Measurements from ENCODE around the gene MLC1.
"Not testable (repeated sequence)": the region's sequence is repeated elsewhere in the genome, so short reads cannot be mapped to it uniquely, and the experiment has no call there.

The MLC1 gene

GRCh38 chr22:50089231-50089630 lies 4.0 kb upstream of the MLC1 start:
- no peak for DNase-seq
- no peaks in the 10 kb centered on the region for H3K9me3 Mint-ChIP-seq
- H3K4me1 Mint-ChIP-seq: no peaks in the 10 kb centered on the region
- ATAC-seq: no peak
- no peak overlapping the region for H3K27ac Mint-ChIP-seq
- H3K27me3 Mint-ChIP-seq: peaks cover 17% of the 10 kb centered on the region
- H3K4me3 Mint-ChIP-seq: no peak overlapping the region
- H3K36me3 Mint-ChIP-seq (ENCODE audit: low read depth): peaks cover 5% of the 10 kb centered on the region

GRCh38 chr22:50088096-50088495 lies 2.9 kb upstream of the MLC1 start:
- H3K27me3 Mint-ChIP-seq: peaks cover 17% of the 10 kb centered on the region
- no peak for DNase-seq
- no peaks in the 10 kb centered on the region for H3K9me3 Mint-ChIP-seq
- no peak overlapping the region for H3K4me3 Mint-ChIP-seq
- no peak for ATAC-seq
- no peaks in the 10 kb centered on the region for H3K4me1 Mint-ChIP-seq
- H3K36me3 Mint-ChIP-seq (ENCODE audit: low read depth): peaks cover 5% of the 10 kb centered on the region
- no peak overlapping the region for H3K27ac Mint-ChIP-seq

GRCh38 chr22:50087646-50088045 lies 2.4 kb upstream of the MLC1 start:
- no peak for ATAC-seq
- Mint-ChIP-seq H3K27me3 (peaks cover 17% of the 10 kb centered on the region), H3K27ac (no peak overlapping the region), H3K9me3 (no peaks in the 10 kb centered on the region), H3K4me1 (no peaks in the 10 kb centered on the region), H3K36me3 (ENCODE audit: low read depth) (peaks cover 5% of the 10 kb centered on the region), H3K4me3 (no peak overlapping the region)
- no peak for DNase-seq

GRCh38 chr22:50086975-50087374 lies 1.7 kb upstream of the MLC1 start:
- not testable (repeated sequence) for DNase-seq; H3K27ac Mint-ChIP-seq; ATAC-seq; H3K4me3 Mint-ChIP-seq; H3K4me1 Mint-ChIP-seq; H3K9me3 Mint-ChIP-seq; H3K36me3 Mint-ChIP-seq (ENCODE audit: low read depth)
- H3K27me3 Mint-ChIP-seq: peaks cover 17% of the 10 kb centered on the region

GRCh38 chr22:50086526-50086925 lies 1.3 kb upstream of the MLC1 start:
- H3K9me3 Mint-ChIP-seq: no peaks in the 10 kb centered on the region
- H3K4me1 Mint-ChIP-seq: no peaks in the 10 kb centered on the region
- H3K27me3 Mint-ChIP-seq: peaks cover 17% of the 10 kb centered on the region
- H3K4me3 Mint-ChIP-seq: no peak overlapping the region
- peaks cover 5% of the 10 kb centered on the region for H3K36me3 Mint-ChIP-seq (ENCODE audit: low read depth)
- ATAC-seq (no peak), DNase-seq (no peak)
- no peak overlapping the region for H3K27ac Mint-ChIP-seq

- no peak for DNase-seq
- ATAC-seq: no peak
- H3K27me3 Mint-ChIP-seq: peaks cover 16% of the 10 kb centered on the region
- H3K4me1 Mint-ChIP-seq: no peaks in the 10 kb centered on the region
- H3K36me3 Mint-ChIP-seq (ENCODE audit: low read depth): peaks cover 5% of the 10 kb centered on the region
- H3K27ac Mint-ChIP-seq: no peak overlapping the region
- H3K9me3 Mint-ChIP-seq: no peaks in the 10 kb centered on the region
- H3K4me3 Mint-ChIP-seq: no peak overlapping the region
Measured at GRCh38 chr22:50084614-50085021, 608 bp downstream of the MLC1 start.

- H3K4me3 Mint-ChIP-seq: no peak overlapping the region
- DNase-seq (no peak), ATAC-seq (no peak)
- H3K4me1 Mint-ChIP-seq: no peaks in the 10 kb centered on the region
- H3K27me3 Mint-ChIP-seq: peaks cover 13% of the 10 kb centered on the region
- H3K36me3 Mint-ChIP-seq (ENCODE audit: low read depth): peaks cover 5% of the 10 kb centered on the region
- no peaks in the 10 kb centered on the region for H3K9me3 Mint-ChIP-seq
- no peak overlapping the region for H3K27ac Mint-ChIP-seq
Measured at GRCh38 chr22:50084080-50084477, 1.1 kb downstream of the MLC1 start.

GRCh38 chr22:50083462-50084079 lies 1.7 kb downstream of the MLC1 start:
- Mint-ChIP-seq H3K36me3 (ENCODE audit: low read depth) (peaks cover 5% of the 10 kb centered on the region), H3K27me3 (peaks cover 11% of the 10 kb centered on the region), H3K4me1 (no peaks in the 10 kb centered on the region), H3K27ac (no peak overlapping the region), H3K9me3 (no peaks in the 10 kb centered on the region), H3K4me3 (no peak overlapping the region)
- ATAC-seq (no peak), DNase-seq (no peak)

- Mint-ChIP-seq H3K4me3 (no peak overlapping the region), H3K27ac (no peak overlapping the region), H3K9me3 (no peaks in the 10 kb centered on the region), H3K27me3 (peaks cover 11% of the 10 kb centered on the region), H3K36me3 (ENCODE audit: low read depth) (peaks cover 5% of the 10 kb centered on the region), H3K4me1 (no peaks in the 10 kb centered on the region)
- DNase-seq: no peak
- ATAC-seq: no peak
Measured at GRCh38 chr22:50082961-50083461, 2.2 kb downstream of the MLC1 start.

- H3K27me3 Mint-ChIP-seq: peaks cover 6% of the 10 kb centered on the region
- H3K4me3 Mint-ChIP-seq: no peak overlapping the region
- H3K4me1 Mint-ChIP-seq: no peaks in the 10 kb centered on the region
- no peak overlapping the region for H3K27ac Mint-ChIP-seq
- ATAC-seq: no peak
- H3K9me3 Mint-ChIP-seq: no peaks in the 10 kb centered on the region
- no peak for DNase-seq
- H3K36me3 Mint-ChIP-seq (ENCODE audit: low read depth): peaks cover 5% of the 10 kb centered on the region
Measured at GRCh38 chr22:50082197-50082715, 3.0 kb downstream of the MLC1 start.

GRCh38 chr22:50081426-50082196 lies 3.6 kb downstream of the MLC1 start:
- H3K27ac Mint-ChIP-seq: no peak overlapping the region

GRCh38 chr22:50080077-50080465 lies 5.2 kb downstream of the MLC1 start:
- DNase-seq (no peak), ATAC-seq (no peak)
- H3K36me3 Mint-ChIP-seq (ENCODE audit: low read depth): no peaks in the 10 kb centered on the region
- no peak overlapping the region for H3K27ac Mint-ChIP-seq
- no peak overlapping the region for H3K4me3 Mint-ChIP-seq
- H3K27me3 Mint-ChIP-seq: no peaks in the 10 kb centered on the region
- H3K9me3 Mint-ChIP-seq: no peaks in the 10 kb centered on the region
- no peaks in the 10 kb centered on the region for H3K4me1 Mint-ChIP-seq

More at GRCh38 chr22:50081426-50082196, 3.6 kb downstream of the MLC1 start:
- peaks cover 2% of the 10 kb centered on the region for H3K27me3 Mint-ChIP-seq
- no peak overlapping the region for H3K4me3 Mint-ChIP-seq
- H3K36me3 Mint-ChIP-seq (ENCODE audit: low read depth): peaks cover 2% of the 10 kb centered on the region
- DNase-seq: no peak
- no peaks in the 10 kb centered on the region for H3K4me1 Mint-ChIP-seq
- ATAC-seq: no peak
- no peaks in the 10 kb centered on the region for H3K9me3 Mint-ChIP-seq

- Mint-ChIP-seq H3K4me1 (no peaks in the 10 kb centered on the region), H3K9me3 (no peaks in the 10 kb centered on the region), H3K27ac (no peak overlapping the region), H3K4me3 (no peak overlapping the region), H3K36me3 (ENCODE audit: low read depth) (no peaks in the 10 kb centered on the region), H3K27me3 (no peaks in the 10 kb centered on the region)
- ATAC-seq (no peak), DNase-seq (no peak)
Measured at GRCh38 chr22:50078761-50079160, 6.5 kb downstream of the MLC1 start.

GRCh38 chr22:50078246-50078645 lies 7.0 kb downstream of the MLC1 start:
- Mint-ChIP-seq H3K4me3 (no peak overlapping the region), H3K36me3 (ENCODE audit: low read depth) (no peaks in the 10 kb centered on the region), H3K27ac (no peak overlapping the region), H3K4me1 (no peaks in the 10 kb centered on the region), H3K27me3 (no peaks in the 10 kb centered on the region), H3K9me3 (no peaks in the 10 kb centered on the region)
- DNase-seq (no peak), ATAC-seq (no peak)
